ENCODE measurements around the gene TANGO6.
A peak's percentile ranks its signal among the peaks of the same experiment; 100 is the strongest.
"Not testable (repeated sequence)": the region's sequence is repeated elsewhere in the genome, so short reads cannot be mapped to it uniquely, and the experiment has no call there.

The TANGO6 gene

GRCh38 chr16:68843482-68844210, at the start of gene TANGO6:
Gene TANGO6, plus strand, starts transcription at chr16:68843531. Its CDS starts 87 bp downstream, at chr16:68843618.
- peak; percentile 48 to 61 for DNase-seq (ENCODE audit: low read depth in 2 of 2)

- no peak for DNase-seq (ENCODE audit: low read depth in 2 of 2)
These were observed 44.9 kb upstream of the TANGO6 start for GRCh38 chr16:68798398-68798797.

GRCh38 chr16:68800257-68800875, 43.0 kb upstream of the TANGO6 start:
- peak; percentile 75 to 77 for DNase-seq (ENCODE audit: low read depth in 2 of 2)

GRCh38 chr16:68802190-68802589, 41.1 kb upstream of the TANGO6 start:
- DNase-seq (ENCODE audit: low read depth in 2 of 2): peak; percentile 56 to 58

- no peak for DNase-seq (ENCODE audit: low read depth in 2 of 2)
These were observed 36.9 kb upstream of the TANGO6 start for GRCh38 chr16:68806422-68806821.

- no peak for DNase-seq (ENCODE audit: low read depth in 2 of 2)
These were observed 36.4 kb upstream of the TANGO6 start for GRCh38 chr16:68806981-68807380.

- no peak for DNase-seq (ENCODE audit: low read depth in 2 of 2)
These were observed 28.8 kb upstream of the TANGO6 start for GRCh38 chr16:68814516-68814915.

- DNase-seq (ENCODE audit: low read depth in 2 of 2): peak; percentile 79 to 84
These were observed 19.8 kb upstream of the TANGO6 start for GRCh38 chr16:68823401-68824135.

- no peak for DNase-seq (ENCODE audit: low read depth in 2 of 2)
These were observed 17.9 kb upstream of the TANGO6 start for GRCh38 chr16:68825427-68825826.

GRCh38 chr16:68826652-68827051, 16.7 kb upstream of the TANGO6 start:
- no peak for DNase-seq (ENCODE audit: low read depth in 2 of 2)

- DNase-seq (ENCODE audit: low read depth in 2 of 2): no peak
These were observed 10.1 kb upstream of the TANGO6 start for GRCh38 chr16:68833251-68833650.

- no peak for DNase-seq (ENCODE audit: low read depth in 2 of 2)
These were observed 8.8 kb upstream of the TANGO6 start for GRCh38 chr16:68834550-68834949.

GRCh38 chr16:68835970-68836369, 7.4 kb upstream of the TANGO6 start:
- no peak for DNase-seq (ENCODE audit: low read depth in 2 of 2)

GRCh38 chr16:68839831-68840230, 3.5 kb upstream of the TANGO6 start:
- no peak for DNase-seq (ENCODE audit: low read depth in 2 of 2)

GRCh38 chr16:68842964-68843481, 308 bp upstream of the TANGO6 start:
- DNase-seq (ENCODE audit: low read depth in 2 of 2): not testable (repeated sequence)

GRCh38 chr16:68844211-68844564, 857 bp downstream of the TANGO6 start:
- no peak for DNase-seq (ENCODE audit: low read depth in 2 of 2)

GRCh38 chr16:68848786-68849185, 5.5 kb downstream of the TANGO6 start:
- DNase-seq (ENCODE audit: low read depth in 2 of 2): no peak

GRCh38 chr16:68850481-68850880, 7.2 kb downstream of the TANGO6 start:
- DNase-seq (ENCODE audit: low read depth in 2 of 2): no peak

GRCh38 chr16:68851601-68852000, 8.3 kb downstream of the TANGO6 start:
- no peak for DNase-seq (ENCODE audit: low read depth in 2 of 2)

GRCh38 chr16:68857479-68857878, 14.1 kb downstream of the TANGO6 start:
- no peak for DNase-seq (ENCODE audit: low read depth in 2 of 2)

GRCh38 chr16:68859828-68860227, 16.5 kb downstream of the TANGO6 start:
- no peak for DNase-seq (ENCODE audit: low read depth in 2 of 2)

All from fibroblast of skin of left quadriceps (primary cell).